NCI-H1048 (cell line): Measurements from ENCODE around the gene PNPLA7.

ENCODE experiments used
- DNase-seq: peaks from one replicate; lab custom pipeline; 2025; lab: John Stamatoyannopoulos, UW

Gene PNPLA7

DNA sequence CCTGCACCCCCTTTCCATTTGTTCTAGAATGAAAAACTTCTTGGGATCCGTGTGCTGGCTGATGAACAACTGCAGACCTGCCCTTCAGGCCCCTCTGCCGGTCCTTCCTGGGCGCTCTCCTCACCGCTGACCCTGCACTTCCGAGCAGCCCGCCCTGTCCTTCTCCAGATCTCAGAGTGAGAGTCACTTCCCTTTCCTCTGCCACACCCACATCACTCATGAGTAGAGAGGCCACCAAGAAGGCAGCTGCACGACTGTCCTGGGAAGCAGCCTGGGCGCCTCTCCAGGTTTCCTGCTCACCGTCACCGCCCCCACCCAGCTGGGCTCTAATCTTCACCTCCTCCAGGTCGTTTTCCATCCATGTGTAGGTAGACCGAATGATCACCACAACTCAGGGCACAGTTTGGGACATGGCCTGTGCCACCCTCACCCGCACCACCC lies 56.1 kb downstream of the PNPLA7 start:
- DNase-seq: no peak

DNA sequence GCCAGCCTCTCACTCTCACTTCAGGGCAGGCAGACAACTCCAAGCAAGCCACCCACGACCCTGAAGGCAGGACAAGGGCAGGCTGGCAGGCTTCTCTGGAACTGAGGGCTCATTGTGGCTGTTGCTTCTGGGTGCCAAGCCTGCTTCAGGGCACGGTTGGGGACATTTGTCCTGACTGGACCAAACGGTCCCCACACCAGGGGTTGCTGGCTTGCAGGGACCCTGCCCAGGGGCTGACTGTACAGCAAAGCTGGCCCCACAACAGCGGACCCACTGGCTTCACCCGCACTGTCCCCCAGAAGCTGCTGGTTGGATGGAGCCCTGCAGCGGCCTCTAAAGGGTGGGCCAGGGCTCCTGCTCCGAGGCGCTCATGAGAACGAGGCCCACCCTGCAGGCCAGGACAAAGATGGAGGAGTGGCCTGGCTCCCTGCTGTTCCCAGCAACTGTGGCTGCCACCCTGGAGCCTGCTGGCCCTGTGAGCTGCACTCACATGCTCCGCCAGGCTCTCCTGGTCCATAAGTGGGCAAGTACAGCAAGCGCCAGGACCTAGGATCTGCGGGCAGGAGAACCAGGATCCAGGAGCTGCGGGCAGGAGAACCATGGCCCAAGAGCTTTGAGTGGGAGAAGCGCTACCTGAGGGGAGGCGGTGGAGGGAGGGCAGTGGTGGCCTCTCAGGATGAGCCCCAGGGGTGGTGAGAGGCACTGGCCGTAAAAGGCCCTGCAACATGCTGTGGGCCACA lies 56.7 kb downstream of the PNPLA7 start:
- DNase-seq: no peak

DNA sequence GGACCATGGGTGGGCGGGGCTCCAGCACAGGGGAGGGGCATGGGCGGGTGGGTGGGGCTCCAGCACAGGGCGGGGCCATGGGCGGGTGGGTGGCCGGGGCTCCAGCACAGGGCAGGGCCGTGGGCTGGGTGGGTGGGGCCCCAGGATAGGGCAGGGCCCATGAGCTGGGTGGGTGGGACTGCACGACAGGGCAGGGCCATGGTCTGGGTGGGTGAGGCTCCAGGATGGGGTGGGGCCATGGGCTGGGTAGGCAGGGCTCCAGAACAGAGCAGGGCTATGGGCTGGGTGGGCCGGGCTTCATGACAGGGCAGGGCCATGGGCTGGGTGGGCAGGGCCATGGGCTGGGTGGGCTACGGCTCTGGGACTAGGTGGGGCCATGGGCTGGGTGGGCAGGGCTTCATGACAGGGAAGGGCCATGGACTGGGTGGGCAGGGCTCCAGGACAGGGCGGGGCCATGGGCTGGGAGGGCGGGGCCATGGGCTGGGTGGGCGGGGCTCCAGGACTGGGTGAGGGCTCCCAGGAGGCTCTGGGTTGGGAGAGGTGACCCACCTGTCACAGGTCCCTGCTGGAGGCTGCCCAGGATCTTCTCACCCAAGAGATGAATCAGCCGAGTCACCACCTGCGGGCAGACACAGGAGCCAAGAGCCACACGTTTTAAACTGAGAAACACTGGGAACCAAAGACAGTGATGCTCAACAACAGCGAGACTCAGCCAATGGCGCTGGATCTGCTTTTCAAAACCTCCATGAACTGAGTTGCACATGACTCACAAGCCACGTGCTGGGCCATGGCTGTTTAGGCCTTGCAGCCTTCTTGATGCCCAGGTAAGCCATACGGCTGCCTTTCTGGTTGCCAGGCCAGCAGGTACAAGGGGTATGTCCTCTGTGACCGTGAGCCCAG lies 57.5 kb downstream of the PNPLA7 start:
- peak; percentile 45 for DNase-seq

DNA sequence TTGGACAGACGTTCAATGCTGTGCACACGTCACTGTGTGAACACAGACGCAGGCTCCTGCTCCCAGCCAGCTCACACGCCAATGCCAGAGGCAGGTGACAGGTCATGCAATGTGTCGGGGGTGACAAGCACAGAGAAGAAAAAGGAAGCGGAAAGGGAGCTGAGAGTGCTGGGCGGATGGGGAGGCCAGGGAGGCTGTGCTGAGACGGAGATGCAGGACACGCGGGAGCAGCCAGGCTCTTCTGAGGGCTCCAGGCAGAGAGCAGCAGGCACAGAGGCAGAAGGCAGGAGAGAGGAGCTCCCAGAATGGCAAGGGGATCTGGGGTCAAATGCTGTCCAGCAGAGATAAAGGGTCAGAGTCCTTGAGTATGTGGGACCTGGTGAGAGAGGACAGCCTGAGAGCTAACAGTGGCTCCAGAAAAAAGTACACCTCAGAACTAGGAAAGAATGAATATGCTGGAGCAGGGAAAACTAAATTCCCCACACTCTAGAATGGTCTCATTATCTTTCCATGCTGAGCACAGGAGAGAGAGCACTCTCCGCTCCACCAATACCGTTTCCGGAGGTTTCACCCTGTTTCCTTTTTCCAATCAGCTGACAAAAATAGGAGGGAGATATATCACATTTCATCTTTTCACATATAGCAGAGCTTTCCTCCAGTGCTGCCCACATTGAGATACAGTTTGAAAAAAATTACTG lies 58.3 kb downstream of the PNPLA7 start:
- DNase-seq: no peak

DNA sequence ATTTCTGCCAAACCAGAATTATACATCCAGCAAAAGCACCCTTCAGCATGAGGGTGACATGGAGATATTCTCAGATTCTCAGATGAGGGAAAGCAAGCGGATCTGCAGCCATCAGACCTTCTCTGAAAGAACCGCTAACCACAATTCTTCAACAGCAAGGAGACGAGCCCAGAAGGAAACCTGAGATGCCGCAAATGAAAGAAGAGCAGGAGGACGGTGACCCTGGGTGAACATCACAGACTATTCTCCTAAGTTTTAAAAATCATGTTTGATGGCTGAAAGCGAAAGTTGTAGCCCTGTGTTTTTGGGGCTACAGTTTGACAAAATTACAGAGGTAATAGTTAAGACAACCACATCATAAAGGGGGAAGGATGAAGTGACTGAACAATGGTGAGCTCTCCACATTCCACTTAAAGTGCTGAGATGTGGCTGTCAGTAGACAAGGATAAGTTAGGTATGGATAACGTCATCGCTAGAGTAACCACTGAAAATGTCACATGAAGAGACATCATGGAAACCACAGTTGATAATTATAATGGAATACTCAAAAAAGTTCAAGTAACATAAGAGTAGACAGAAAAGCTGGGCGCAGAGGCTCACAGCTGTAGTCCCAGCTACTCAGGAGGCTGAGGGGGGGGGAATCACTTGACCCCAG lies 59.5 kb downstream of the PNPLA7 start:
- no peak for DNase-seq

DNA sequence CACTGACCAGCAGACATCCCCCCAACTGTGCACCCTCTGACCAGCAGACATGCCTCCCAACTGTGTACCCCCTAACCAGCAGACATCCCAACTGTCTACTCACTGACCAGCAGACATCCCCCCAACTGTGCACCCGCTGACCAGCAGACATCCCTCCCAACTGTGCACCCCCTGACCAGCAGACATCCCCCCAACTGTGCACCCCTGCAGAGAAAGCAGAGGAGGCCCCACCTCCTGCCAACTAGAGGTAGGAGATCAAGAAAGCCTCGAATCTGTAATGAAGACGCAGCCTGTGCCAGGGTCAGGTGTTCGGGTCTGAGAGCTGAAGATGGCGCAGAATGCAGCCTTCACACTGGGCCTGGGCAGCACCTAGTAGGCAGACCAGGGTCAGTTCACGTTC lies 61.3 kb downstream of the PNPLA7 start:
- DNase-seq: no peak

DNA sequence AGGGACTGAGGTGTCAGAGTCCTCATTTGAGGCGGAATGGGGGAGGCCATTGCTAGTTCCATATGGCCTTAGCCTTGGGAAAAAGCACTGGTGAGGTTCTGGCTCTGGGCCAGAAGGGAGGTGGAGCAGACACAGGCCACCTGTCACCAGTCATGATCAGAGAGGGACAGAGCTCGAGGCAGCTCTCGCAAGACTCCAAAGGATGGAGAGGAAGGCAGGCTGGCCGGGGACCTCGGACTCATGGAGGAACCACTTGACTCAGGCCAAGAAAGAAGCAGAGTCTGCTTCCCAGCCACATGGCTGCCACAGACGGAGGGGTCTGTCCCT lies 61.9 kb downstream of the PNPLA7 start:
- no peak for DNase-seq

DNA sequence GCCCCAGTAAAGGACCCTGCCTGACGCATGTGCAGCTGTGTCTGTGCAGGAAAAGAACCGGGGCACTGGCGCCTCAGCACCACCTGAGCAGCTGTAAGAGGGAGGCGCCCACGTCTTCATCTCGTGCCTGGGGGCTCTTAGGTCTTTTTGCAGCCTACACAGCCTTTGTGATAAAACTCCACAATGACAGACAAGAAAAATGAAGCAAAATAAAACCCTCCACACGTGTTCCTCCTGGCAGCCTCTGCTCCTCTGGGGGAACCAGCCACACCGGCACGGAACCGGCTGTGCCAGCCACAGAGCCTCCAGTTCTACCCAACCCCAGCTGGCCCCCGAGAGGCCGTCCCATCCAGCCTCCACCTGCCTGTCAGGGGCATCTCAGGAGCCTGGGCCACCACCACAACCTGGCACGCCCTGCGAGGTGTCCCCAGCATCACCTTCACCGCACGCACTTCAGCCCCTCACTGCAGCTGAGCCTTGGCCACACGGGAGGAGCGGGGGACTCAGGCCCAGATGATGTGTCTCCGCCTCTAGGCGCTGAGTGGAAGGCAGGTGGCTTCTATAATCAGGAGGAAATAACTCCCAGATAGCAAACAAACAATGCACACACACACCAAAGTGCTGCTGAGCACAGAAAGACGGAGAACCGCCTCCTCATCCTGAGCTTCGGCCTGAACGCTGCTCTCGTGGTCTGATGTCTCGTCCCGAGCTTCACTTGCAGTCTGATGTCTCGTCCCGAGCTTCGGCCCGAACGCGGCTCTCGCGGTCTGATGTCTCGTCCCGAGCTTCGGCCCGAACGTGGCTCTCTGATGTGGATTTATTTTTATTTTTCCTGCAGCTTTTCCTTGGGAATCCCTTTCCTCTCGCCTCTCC lies 62.5 kb downstream of the PNPLA7 start:
- no peak for DNase-seq

DNA sequence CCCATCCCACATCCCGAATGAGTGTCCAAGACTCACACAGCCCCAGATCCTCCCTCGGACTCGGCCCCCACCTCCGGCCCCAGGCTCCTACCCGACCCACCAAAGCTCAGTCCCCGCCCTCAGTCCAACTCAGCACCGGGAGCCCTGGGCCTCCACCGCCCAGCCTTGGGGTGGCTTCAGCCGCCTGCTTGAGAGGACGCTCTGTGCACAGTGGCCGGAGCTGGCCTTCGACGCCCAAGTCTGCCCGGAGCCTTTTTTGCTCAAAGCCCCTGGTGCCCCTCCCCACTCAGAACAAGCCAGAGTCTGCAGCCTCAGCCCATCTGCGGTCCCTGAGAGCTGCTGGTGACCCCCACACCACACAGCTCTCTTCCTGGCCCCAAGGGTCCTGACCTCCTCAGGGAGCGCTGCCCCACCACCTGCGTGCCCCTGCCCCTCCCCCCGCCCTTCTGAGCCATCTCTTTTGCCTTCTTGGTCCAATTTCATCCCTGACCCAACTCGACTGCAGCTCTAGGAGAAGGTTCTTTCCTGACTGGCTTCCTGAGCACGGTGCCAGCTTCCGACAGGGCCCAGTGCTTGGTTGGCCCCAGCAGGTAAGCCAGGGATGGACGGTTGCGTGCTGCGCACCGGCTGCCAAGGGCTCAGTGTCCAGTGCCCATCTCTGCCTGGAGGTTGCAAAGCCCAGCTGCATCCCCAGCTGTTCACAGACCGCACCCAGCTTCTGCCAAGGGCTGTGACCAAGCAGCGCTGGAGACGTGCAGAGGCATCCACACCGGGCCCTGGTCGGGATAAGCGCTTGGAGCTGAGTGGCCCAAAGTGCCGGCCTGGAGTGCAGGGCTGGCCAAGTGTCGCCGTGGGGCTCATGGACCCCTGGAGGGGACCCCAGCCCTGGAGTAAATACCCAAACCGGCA lies 63.4 kb downstream of the PNPLA7 start:
- DNase-seq: no peak

DNA sequence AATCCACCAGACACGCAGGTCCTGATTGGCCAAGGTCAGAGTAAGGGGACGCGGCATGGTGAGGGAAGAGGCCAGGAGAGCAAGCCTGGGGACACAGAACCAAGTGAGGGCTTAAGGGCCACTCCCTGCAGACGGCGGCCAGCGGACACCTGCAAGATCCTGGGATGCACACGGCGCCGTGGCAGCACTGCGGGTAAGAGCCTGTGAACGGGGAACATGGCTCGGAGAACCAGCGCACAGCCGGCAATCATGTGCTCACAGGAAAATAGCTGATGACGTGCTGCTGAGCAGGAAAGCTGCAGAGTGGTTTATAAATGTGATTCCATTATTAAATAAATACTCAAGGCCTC lies 64.1 kb downstream of the PNPLA7 start:
- no peak for DNase-seq

DNA sequence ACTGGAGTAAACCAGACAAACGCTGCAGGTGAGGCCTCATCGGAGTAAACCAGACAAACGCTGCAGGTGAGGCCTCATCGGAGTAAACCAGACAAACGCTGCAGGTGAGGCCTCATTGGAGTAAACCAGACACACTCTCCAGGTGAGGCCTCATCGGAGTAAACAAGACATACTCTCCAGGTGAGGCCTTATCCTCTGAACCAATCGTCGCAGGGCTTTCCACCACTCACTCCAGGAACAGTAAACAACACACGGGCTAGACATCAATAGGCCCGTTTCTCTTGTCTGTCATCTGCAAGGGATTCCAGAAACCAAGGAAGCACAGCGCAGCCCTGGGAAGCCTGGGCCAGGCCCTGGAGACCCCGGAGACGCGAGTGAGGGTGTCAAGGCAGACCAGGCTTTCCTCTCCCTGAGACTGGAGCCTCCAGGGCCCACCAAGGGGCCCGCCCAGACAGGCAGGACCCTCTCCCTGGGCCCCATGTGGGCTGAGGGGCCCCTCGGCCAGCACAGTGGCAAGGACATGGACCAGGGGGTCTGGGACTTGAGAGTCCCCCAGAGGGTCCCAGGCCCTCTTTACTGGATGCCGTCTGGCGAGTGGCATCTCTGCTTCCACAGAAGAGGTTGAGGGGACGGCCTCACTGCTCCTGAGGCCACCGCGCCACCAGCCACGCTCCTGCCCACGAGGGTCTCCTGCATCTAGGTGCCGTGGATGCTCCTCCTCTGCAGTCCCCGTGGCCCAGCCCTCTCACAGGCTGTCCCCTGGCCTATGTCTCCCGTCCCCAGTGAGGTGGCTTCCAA lies 64.7 kb downstream of the PNPLA7 start:
- DNase-seq: no peak

DNA sequence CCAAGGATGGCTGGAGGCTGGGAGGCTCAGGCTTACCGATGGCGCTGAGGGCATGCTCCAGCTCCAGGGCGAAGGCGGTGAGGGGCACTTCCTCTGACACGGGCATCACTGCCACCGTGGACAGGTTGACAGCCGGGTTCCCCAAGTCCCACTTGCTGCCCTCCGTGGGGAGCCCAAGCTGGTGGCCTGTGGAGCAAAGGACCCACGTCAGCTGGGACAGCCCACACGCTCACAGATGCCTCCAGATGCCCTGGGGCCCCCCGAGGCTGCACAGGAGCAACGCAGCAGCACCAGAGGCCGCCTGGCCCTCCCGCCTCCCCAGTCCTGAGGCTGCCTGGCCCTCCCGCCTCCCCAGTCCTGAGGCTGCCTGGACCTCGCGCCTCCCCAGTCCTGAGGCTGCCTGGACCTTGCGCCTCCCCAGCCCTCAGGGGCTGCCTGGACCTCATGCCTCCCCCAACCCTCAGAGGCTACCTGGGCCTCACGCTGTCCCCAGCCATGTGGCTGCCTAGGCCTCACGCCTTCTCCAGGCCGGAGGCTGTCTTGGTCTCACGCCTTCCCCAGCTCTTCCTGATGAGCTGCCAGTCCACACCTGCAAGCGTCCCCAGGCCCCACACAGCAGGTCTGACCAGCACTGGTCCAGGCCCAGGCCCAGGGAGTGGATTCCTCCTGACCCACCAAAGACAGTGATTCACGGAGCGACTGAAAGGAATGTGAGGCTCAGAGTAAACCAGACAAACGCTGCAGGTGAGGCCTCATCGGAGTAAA lies 65.5 kb downstream of the PNPLA7 start:
- no peak for DNase-seq

DNA sequence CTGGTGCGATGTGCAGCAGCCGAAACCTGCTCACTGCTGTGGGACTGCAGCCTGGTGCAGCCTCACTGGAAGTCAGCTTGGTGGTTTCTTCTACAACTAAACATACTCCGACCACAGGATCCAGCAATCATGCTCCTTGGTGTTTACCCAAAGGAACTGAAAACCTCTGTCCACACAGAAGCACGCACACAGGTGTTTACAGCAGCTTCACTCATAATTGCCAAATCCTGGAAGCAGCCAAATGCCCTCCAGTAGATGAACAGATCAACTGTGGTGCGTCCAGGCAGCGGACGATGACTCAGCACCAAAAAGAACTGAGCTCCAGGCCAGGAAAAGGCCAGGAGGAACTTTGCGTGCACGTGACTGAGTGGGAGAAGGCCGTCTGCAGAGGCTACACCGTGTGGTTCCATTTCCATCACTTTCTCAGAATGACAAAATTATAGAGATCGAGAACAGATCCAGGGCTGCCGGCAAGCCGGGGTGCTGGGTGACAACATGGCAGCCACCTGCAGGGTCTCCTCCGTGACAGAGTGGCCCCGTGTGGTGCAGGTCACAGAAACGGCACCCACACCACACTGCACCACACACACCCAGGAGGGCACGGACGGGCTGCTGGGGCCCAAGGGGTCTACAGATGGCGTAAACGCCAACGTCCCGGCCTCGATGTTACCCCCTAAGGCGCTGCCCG lies 68.0 kb downstream of the PNPLA7 start:
- DNase-seq: no peak

DNA sequence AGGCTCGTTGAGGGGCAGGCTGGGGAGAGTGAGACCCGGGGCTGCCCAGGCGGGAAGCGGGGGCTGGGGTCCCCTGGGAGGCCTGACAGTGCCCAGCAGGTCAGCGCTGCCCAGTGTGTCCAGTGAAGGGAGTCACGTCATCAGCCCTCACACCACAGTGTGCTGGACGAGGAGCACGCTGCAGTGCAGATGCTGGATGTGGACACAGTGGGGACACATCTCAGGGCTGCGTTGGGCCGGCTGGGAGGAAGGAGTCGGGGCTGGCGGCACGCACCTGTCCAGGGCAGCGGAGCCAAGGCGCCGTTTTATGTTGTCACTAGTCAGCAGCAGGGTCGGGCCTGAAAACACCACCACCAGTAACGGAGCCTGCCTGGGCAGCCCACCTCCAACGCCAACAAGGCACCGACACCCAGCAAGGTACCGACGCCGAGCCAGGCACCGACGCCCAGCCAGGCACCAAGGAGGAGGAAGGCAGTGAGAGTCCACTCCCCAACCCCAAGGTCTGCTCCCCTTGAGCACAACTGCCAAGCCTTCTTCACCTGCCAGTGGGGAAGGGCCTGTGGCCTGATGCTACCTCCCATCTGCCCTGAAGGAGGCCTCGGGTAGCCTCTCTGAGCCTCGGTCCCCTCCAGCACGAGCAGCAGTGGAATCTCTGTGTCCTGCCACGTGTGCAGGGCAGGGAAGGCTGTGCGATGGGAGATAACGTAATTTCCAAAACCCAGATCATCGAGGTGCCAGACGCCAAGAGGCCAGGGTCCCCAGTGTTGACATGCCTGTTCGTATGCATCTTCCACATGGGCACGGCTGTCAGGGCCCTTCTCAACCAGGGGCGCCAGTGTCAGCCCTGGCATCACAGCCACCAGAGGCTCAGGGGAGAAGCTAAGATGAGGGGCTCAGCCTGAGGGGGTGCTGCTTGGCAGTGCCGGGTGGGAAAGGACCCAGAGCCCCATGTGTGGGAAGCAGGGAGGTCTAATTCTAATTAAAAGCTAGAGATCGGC lies 69.2 kb downstream of the PNPLA7 start:
- DNase-seq: no peak

DNA sequence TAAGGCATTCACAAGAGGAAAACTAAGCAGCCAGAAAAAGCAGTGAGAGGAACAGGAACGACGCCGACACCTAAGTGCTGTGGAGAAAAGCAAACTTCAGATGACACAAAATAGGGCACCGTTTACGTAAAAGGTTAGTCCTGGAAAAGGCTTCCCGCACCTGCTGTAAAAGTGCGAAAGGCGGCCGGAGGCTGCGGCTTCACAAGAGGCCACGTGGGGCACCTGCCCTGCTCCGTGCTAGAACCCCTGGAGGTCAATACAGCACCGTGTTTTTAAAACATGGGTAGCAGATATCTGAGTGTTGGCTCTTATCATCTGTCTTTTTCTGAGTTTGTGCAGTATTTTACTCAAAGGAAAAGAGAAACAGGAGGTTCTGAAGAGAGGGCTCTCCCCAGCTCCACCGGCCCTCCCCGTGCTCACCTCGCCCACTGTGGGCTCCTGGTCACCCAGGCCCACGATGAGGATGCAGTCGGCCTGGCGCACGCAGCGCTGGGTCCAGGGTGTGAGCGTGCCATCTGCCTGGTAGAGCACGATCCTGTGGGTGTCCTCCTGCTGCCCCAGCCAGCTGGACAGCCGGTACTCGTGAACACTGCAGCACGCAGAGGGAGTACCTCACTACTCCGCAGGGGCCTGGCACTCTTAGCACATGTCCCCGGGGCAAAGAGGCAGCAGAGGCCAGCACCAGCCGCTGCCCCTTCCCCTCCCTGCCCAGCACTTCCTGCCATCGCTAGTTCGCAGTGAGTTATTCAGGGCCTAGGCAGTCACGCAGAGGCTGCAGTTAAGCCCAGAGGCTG lies 70.1 kb downstream of the PNPLA7 start:
- DNase-seq: no peak
